ENCODE data around the gene BHLHE40. TPM values are rescaled to one million over a fixed set of nuclear protein-coding genes. Genes with fewer than 3 reads are reported as not detected.

Gene BHLHE40
- total and polyA plus RNA-seq, 10 of the 15 experiments (the other 5 are each of a cell fraction or from before 2014, with no cell fraction given), result 25.2 to 106 (median 51.4) TPM

- WGBS (ENCODE audit: insufficient coverage, insufficient replicate concordance, low lambda C conversion rate, missing lambda C conversion rate), result 91% methylated on average over 7 of the region's 7 CpGs
- Histone ChIP-seq H2AFZ (ENCODE audit: control insufficient read depth, low read depth, low read length) (no peak overlapping the region), H3K4me2 (ENCODE audit: control insufficient read depth, insufficient read depth) (no peak overlapping the region), H3K9me3 (replicated peaks; ENCODE audit: control insufficient read depth, insufficient read depth, low read length) (peaks cover 2% of the 10 kb centered on the region; the same call in 2 of the 3 replicates), H3K9ac (ENCODE audit: control insufficient read depth, insufficient read depth, low read length) (no peak overlapping the region), H3K27ac (ENCODE audit: control insufficient read depth, insufficient read depth) (no peak overlapping the region), H3K27me3 (replicated peaks in 1 of 2; ENCODE audit: control insufficient read depth in 2 of 2, insufficient read depth in 2 of 2, low read length in 1 of 2) (no peaks in the 10 kb centered on the region), H3K4me1 (ENCODE audit: control insufficient read depth, insufficient read depth, low read length) (peaks cover 47% of the 10 kb centered on the region), H3K4me3 (no peak overlapping the region), H4K20me1 (ENCODE audit: control insufficient read depth, insufficient read depth) (no peaks in the 10 kb centered on the region), H3K79me2 (ENCODE audit: control insufficient read depth, insufficient read depth, low read length) (no peaks in the 10 kb centered on the region), H3K36me3 (ENCODE audit: control insufficient read depth in 2 of 2, insufficient read depth in 2 of 2, low read length in 1 of 2) (no peaks in the 10 kb centered on the region)
- in situ Hi-C loops (cut with MboI) (no loop called here), intact Hi-C loops (cut with micrococcal nuclease; ENCODE audit: unreplicated experiment) (no loop called here)
- no TSS peak for BruUV-seq (replicated peaks)
- CTCF ChIA-PET, result interaction anchor here (3.5 to 4.1 kb wide), 2 partner anchors 32 to 300 kb away, joined by 14 to 20 read pairs; no protein-coding TSS in a partner anchor
- FAIRE-seq, result no peak
- TF ChIP-seq NBN (IDR thresholded peaks at IDR 0.05) (no peak), ZNF622 (IDR thresholded peaks at IDR 0.05) (no peak), RCOR1 (conservative IDR thresholded peaks at IDR 0.05; ENCODE audit: low read depth, low read length) (no peak), CHD1 (IDR thresholded peaks at IDR 0.05; ENCODE audit: low read depth, low read length) (no peak), ZBED1 (IDR thresholded peaks at IDR 0.05; ENCODE audit: borderline replicate concordance) (no peak), NR2F1 (conservative IDR thresholded peaks at IDR 0.05) (no peak), USF1 (IDR thresholded peaks at IDR 0.05; ENCODE audit: borderline replicate concordance, extremely low read length, insufficient read depth, low read depth, low read length) (no peak), BMI1 (IDR thresholded peaks at IDR 0.05; ENCODE audit: borderline replicate concordance) (no peak), SP1 (IDR thresholded peaks at IDR 0.05; ENCODE audit: low read depth, low read length) (no peak), SIX5 (IDR thresholded peaks at IDR 0.05; ENCODE audit: low read depth, low read length, severe bottlenecking) (no peak), PAX5 (IDR thresholded peaks at IDR 0.05; ENCODE audit: borderline replicate concordance, low read depth, low read length) (no peak), ZNF217 (IDR thresholded peaks at IDR 0.05) (no peak), NFIC (IDR thresholded peaks at IDR 0.05; ENCODE audit: low read depth, low read length) (no peak), FOS (IDR thresholded peaks at IDR 0.05; ENCODE audit: borderline replicate concordance, extremely low read depth, insufficient read length) (no peak), NR2C1 (IDR thresholded peaks at IDR 0.05) (no peak), YBX1 (IDR thresholded peaks at IDR 0.05) (no peak), KDM1A (IDR thresholded peaks at IDR 0.05; ENCODE audit: borderline replicate concordance) (no peak)
- TF ChIP-seq, protein P1, sequence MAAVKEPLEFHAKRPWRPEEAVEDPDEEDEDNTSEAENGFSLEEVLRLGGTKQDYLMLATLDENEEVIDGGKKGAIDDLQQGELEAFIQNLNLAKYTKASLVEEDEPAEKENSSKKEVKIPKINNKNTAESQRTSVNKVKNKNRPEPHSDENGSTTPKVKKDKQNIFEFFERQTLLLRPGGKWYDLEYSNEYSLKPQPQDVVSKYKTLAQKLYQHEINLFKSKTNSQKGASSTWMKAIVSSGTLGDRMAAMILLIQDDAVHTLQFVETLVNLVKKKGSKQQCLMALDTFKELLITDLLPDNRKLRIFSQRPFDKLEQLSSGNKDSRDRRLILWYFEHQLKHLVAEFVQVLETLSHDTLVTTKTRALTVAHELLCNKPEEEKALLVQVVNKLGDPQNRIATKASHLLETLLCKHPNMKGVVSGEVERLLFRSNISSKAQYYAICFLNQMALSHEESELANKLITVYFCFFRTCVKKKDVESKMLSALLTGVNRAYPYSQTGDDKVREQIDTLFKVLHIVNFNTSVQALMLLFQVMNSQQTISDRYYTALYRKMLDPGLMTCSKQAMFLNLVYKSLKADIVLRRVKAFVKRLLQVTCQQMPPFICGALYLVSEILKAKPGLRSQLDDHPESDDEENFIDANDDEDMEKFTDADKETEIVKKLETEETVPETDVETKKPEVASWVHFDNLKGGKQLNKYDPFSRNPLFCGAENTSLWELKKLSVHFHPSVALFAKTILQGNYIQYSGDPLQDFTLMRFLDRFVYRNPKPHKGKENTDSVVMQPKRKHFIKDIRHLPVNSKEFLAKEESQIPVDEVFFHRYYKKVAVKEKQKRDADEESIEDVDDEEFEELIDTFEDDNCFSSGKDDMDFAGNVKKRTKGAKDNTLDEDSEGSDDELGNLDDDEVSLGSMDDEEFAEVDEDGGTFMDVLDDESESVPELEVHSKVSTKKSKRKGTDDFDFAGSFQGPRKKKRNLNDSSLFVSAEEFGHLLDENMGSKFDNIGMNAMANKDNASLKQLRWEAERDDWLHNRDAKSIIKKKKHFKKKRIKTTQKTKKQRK (IDR thresholded peaks at IDR 0.05; ENCODE audit: low read depth, low read length), result no peak
- SMC1A ChIA-PET (ENCODE audit: uncharacterized antibody, unreplicated experiment), result interaction anchor here (0.9 to 9.2 kb wide), 6 partner anchors 8 to 243 kb away, joined by 3 to 84 read pairs (median 10); no protein-coding TSS in a partner anchor
- DNase-seq (ENCODE audit: low read depth, low spot score), result no peak
- no peak for ATAC-seq
- POLR2A ChIA-PET, result no interaction called here
- RAD21 ChIA-PET (ENCODE audit: unreplicated experiment), result interaction anchor here (4.2 to 10.7 kb wide), 2 partner anchors 8 to 39 kb away, joined by 43 to 194 read pairs; partner anchors contain the start of gene BHLHE40
Measured at GRCh38 chr3:5020242-5020722, 41.0 kb downstream of the BHLHE40 start.

Measured in GM12878 (cell line).